Caco-2 (cell line): ENCODE data around the gene OR51B4. TPM values are rescaled to one million over a fixed set of nuclear protein-coding genes. Genes with fewer than 3 reads are reported as not detected.
"Not testable (repeated sequence)": the region's sequence is repeated elsewhere in the genome, so short reads cannot be mapped to it uniquely, and the experiment has no call there.

Source experiments
- BruUV-seq: library from RNA; stranded (reverse); fragments of 400-500 nt; replicated peaks from 2 replicates; lab custom pipeline; 2021; lab: Mats Ljungman, UMichigan
- CTCF ChIA-PET: fragments of 300-600 bp; sonication (Branson Sonifier 250); formaldehyde crosslinking; loops from one replicate; lab custom pipeline; 2022; ENCODE audit warnings: antibody characterized with exemption; lab: Charles Lee
- POLR2A ChIA-PET: fragments of 300-600 bp; sonication (Branson Sonifier 250); formaldehyde crosslinking; loops from one replicate; lab custom pipeline; 2022; ENCODE audit warnings: antibody characterized with exemption; lab: Charles Lee
- DNase-seq, 2 experiments: peaks; one replicate each; pipeline versions ENCODE4 v3.0.0 to v3.0.0-alpha.2; 2020 to 2022
- H3K27me3 ChIP-seq: replicated peaks from 2 replicates; pipeline ENCODE4 v1.6.0; 2011; ENCODE audit warnings: low read length; ENCODE audit not compliant: control insufficient read depth, insufficient read depth
- H3K36me3 ChIP-seq: 2 replicates; pipeline ENCODE4 v1.5.1; 2011; ENCODE audit warnings: low read length; ENCODE audit not compliant: control insufficient read depth, insufficient read depth
- H3K4me1 ChIP-seq: fragments of 250-450 bp; sonication (Bioruptor Pico); 2 replicates; pipeline ENCODE4 v1.5.1; 2020; ENCODE audit warnings: mild to moderate bottlenecking
- H3K4me3 ChIP-seq: 2 replicates; pipeline ENCODE4 v1.5.1; 2011; ENCODE audit warnings: low read depth, mild to moderate bottlenecking, control low read depth, low read length
- H3K9me3 ChIP-seq: fragments of 250-450 bp; sonication (Bioruptor Pico); 2 replicates; pipeline ENCODE4 v1.5.1; 2020; ENCODE audit warnings: mild to moderate bottlenecking, moderate library complexity
- H3K27ac Mint-ChIP-seq: one replicate; pipeline ENCODE4 v1.8.0; 2022; ENCODE audit warnings: mixed read lengths; ENCODE audit not compliant: unreplicated experiment
- H3K27me3 Mint-ChIP-seq: one replicate; pipeline ENCODE4 v1.8.0; 2022; ENCODE audit warnings: mixed read lengths; ENCODE audit not compliant: insufficient read depth, unreplicated experiment
- H3K36me3 Mint-ChIP-seq: one replicate; pipeline ENCODE4 v1.8.0; 2022; ENCODE audit warnings: mild to moderate bottlenecking, mixed read lengths; ENCODE audit not compliant: insufficient read depth, unreplicated experiment
- H3K4me1 Mint-ChIP-seq: one replicate; pipeline ENCODE4 v1.8.0; 2022; ENCODE audit warnings: low read depth, mixed read lengths; ENCODE audit not compliant: unreplicated experiment
- H3K4me3 Mint-ChIP-seq: one replicate; pipeline ENCODE4 v1.8.0; 2022; ENCODE audit warnings: mild to moderate bottlenecking, moderate library complexity, mixed read lengths; ENCODE audit not compliant: unreplicated experiment
- H3K9me3 Mint-ChIP-seq: one replicate; pipeline ENCODE4 v1.8.0; 2022; ENCODE audit warnings: mixed read lengths; ENCODE audit not compliant: unreplicated experiment
- CTCF ChIP-seq, 2 experiments: fragments of 200-600 bp in 1 of 2; IDR thresholded peaks; 1 replicate in 1 of 2; 2 replicates in 1 of 2; pipeline versions ENCODE4 v1.5.1 to v1.8.0; 2011 to 2022; ENCODE audit warnings: antibody characterized with exemption in 1 of 2, control low read depth in 1 of 2, inconsistent platforms in 1 of 2, low read depth in 1 of 2, low read length in 1 of 2, mild to moderate bottlenecking in 1 of 2, moderate library complexity in 1 of 2; ENCODE audit not compliant: insufficient read depth in 1 of 2, severe bottlenecking in 1 of 2, unreplicated experiment in 1 of 2
- intact Hi-C: fragments of 100-400 bp; cut with micrococcal nuclease; formaldehyde crosslinking; loops from one replicate; pipeline ENCODE4 v1.10.0; 2022; ENCODE audit not compliant: unreplicated experiment
- total RNA-seq: library from RNA; stranded (reverse); gene quantifications from 2 replicates; pipeline ENCODE4 v1.2.3, GENCODE V29; 2022

OR51B4 gene
- total RNA-seq, 1 experiment from 2014 or later = not detected

- no peaks in the 10 kb centered on the region for H3K36me3 ChIP-seq
- BruUV-seq = no TSS peak
- Mint-ChIP-seq H3K27ac (no peak overlapping the region), H3K27me3 (peaks cover 23% of the 10 kb centered on the region), H3K4me1 (no peaks in the 10 kb centered on the region), H3K4me3 (no peak overlapping the region), H3K36me3 (no peaks in the 10 kb centered on the region), H3K9me3 (no peaks in the 10 kb centered on the region)
- ChIA-PET CTCF (no interaction called here), POLR2A (no interaction called here)
- H3K9me3 ChIP-seq = no peaks in the 10 kb centered on the region
- no peak overlapping the region for H3K4me3 ChIP-seq
- H3K27me3 ChIP-seq = no peaks in the 10 kb centered on the region
- intact Hi-C loops = no loop called here
- DNase-seq = no peak
- TF ChIP-seq CTCF (IDR thresholded peaks at IDR 0.05; ENCODE audit: insufficient read depth in 1 of 2, low read depth in 1 of 2, low read length in 1 of 2, severe bottlenecking in 1 of 2, unreplicated experiment in 1 of 2) = no peak
- H3K4me1 ChIP-seq = no peaks in the 10 kb centered on the region
These were observed 3.9 kb downstream of the OR51B4 start for GRCh38 chr11:5297721-5298323.

- intact Hi-C loops, H3K27me3 Mint-ChIP-seq, H3K4me1 Mint-ChIP-seq, H3K4me1 ChIP-seq, H3K36me3 ChIP-seq, POLR2A ChIA-PET, H3K4me3 Mint-ChIP-seq, H3K9me3 ChIP-seq, H3K4me3 ChIP-seq, H3K36me3 Mint-ChIP-seq, H3K27me3 ChIP-seq, H3K9me3 Mint-ChIP-seq, BruUV-seq, H3K27ac Mint-ChIP-seq, DNase-seq, CTCF ChIA-PET: not testable (repeated sequence)
These were observed 7.3 kb downstream of the OR51B4 start for GRCh38 chr11:5294342-5294995.

GRCh38 chr11:5293028-5293427, 8.7 kb downstream of the OR51B4 start:
- POLR2A ChIA-PET = no interaction called here
- Mint-ChIP-seq H3K9me3 (no peaks in the 10 kb centered on the region), H3K27ac (no peak overlapping the region), H3K4me1 (no peaks in the 10 kb centered on the region), H3K36me3 (no peaks in the 10 kb centered on the region), H3K27me3 (peaks cover 7% of the 10 kb centered on the region), H3K4me3 (no peak overlapping the region)
- H3K36me3 ChIP-seq = no peaks in the 10 kb centered on the region
- no peaks in the 10 kb centered on the region for H3K9me3 ChIP-seq
- H3K4me3 ChIP-seq = no peak overlapping the region
- no TSS peak for BruUV-seq
- TF ChIP-seq CTCF (IDR thresholded peaks at IDR 0.05; ENCODE audit: insufficient read depth in 1 of 2, low read depth in 1 of 2, low read length in 1 of 2, severe bottlenecking in 1 of 2, unreplicated experiment in 1 of 2) = no peak
- no peak for DNase-seq
- CTCF ChIA-PET = no interaction called here
- intact Hi-C loops = no loop called here
- H3K4me1 ChIP-seq = no peaks in the 10 kb centered on the region
- no peaks in the 10 kb centered on the region for H3K27me3 ChIP-seq
